ENCODE data around the gene RBM26.
A peak's percentile ranks its signal among the peaks of the same experiment; 100 is the strongest.

RBM26 gene

DNA sequence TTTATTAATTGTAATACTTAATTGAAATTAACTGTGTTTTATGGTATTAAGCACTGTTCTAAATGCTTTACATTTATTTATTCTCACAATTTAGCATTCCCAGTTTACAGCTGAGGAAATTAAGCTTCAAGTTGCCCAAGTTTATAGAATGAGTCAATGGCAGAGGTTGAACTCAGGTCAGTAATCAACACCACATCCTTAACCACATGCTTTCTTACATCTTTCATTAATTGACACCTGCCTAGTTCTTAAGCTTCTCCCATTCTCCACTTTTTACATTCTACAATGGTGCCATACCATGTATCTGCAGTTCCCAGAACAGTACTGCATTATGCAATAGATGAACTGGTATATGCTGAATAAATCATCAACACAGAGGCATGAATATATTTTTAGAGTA, 11.7 kb upstream of the RBM26 start:
- no peak for DNase-seq

DNA sequence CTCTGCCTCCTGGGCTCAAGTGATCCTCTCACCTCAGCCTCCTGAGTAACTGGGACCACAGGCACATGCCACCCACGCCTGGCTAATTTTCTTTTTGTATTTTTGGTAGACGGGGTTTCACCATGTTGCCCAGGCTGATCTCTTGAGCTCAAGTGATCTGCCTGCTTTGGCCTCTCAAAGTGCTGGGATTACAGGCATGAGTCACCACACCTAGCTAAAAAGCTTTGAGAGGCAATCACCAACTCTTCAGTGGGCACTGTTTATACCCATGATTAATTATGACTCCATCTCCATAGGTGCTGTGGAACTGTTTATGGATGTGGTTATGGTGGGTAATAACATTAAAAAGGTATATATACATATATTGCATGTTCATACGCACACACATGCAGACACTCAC, 7.5 kb upstream of the RBM26 start:
- no peak for DNase-seq

GRCh38 chr13:79409828-79410227, 3.8 kb upstream of the RBM26 start:
- no peak for DNase-seq

GRCh38 chr13:79407349-79407979, 1.4 kb upstream of the RBM26 start:
- no peak for DNase-seq

GRCh38 chr13:79406597-79406908, 498 bp upstream of the RBM26 start:
- no peak for DNase-seq

GRCh38 chr13:79405501-79405830, 589 bp downstream of the RBM26 start:
- no peak for DNase-seq

DNA sequence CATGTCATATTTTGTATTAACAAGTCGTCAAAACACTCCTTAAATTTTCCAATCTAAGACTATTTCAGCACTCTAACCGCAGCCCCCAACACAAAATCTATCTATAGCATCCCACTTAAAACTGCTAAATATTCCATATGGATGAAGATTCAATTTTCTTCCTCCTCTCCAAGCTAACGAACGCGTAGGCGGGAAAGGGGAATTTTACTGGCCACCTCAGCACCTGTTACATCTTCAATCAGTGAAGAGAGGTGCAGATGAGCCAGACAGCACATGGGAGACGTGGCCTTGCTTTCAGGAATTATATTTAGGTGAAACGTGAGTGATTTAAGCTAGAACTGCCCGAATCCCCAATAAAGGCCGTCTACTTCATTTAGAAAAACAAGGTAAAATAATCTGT, 1.1 kb downstream of the RBM26 start:
- DNase-seq, result no peak

- no peak for DNase-seq
Observed at GRCh38 chr13:79404361-79404760, 1.7 kb downstream of the RBM26 start.

GRCh38 chr13:79403113-79403512, 2.9 kb downstream of the RBM26 start:
- no peak for DNase-seq

- DNase-seq, result no peak
Observed at GRCh38 chr13:79402679-79403078, 3.4 kb downstream of the RBM26 start.

- DNase-seq, result no peak
Observed at GRCh38 chr13:79402074-79402635, 3.9 kb downstream of the RBM26 start.

DNA sequence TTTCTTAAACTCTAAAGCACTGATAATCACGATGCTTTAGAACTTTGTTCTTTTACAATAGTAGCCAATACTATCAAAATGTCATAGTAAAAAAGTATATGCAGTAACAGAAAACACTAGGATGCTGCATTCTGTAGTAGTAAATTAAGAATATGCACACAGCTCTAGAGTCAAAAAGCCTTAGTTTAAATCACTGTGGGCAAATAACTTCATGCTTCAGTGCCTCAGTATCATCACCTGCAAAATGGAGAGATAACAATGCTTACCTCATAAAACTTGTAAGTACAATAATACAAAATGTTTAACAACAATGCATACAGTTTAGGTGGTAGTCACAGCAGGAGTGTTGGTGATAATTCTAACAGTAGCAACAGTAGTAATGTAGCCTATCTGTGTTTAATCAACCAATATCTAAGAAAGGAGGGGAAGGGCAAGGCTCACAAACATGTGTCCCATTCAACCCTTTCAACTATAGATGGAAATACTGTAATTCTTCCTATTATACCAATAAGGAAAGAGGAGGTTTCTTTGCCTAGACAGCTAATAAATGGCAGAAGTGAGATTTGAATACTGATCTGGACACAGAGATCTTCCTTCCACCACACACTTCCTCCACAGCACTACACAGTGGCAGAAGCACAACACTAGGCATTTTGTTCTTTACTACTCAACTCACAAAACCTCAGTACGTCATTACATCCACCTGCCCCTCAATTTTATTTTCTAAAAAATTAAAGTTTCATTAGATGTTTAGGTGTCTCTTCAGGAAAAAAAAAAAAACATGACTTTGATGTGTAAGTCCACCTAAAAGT, 4.6 kb downstream of the RBM26 start:
- peak; percentile 25 for DNase-seq

DNA sequence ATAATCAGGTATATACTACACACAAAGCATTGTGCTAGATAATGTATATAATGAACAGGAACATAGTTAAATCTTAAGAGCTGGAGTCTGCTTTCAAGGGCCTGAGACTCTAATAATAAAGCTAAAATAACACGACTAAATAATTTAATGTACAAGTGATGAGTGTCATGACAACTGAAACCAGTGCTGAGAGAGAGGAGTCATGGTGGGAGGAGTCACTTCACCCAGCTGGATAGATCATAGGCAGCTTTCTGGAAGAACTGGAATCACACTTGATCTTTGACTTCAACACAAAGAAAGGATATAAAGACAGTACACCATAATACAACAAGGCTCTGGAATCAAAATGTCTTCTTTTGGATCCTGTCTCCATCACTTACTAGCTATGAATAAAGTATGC, 7.1 kb downstream of the RBM26 start:
- no peak for DNase-seq

- no peak for DNase-seq
Observed at GRCh38 chr13:79398127-79398526, 7.9 kb downstream of the RBM26 start.

DNA sequence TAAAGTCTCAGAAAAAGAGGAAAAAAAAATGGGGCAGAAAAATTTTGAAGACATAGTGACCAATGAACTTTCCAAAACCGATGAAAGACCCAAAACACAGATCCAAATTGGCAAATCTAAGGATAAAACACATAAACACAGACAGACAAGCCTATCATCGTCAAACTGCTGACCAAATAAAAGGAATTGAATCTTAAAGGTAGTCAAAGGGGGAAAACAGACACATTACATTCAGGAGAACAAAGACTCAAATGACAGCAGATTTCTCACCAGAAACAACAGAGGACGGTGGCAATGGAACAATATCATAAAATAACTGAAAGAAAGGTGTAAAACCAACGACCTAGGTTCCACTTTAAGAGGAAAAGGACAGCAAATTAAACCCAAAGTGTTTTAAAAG, 10.2 kb downstream of the RBM26 start:
- DNase-seq, result no peak

DNA sequence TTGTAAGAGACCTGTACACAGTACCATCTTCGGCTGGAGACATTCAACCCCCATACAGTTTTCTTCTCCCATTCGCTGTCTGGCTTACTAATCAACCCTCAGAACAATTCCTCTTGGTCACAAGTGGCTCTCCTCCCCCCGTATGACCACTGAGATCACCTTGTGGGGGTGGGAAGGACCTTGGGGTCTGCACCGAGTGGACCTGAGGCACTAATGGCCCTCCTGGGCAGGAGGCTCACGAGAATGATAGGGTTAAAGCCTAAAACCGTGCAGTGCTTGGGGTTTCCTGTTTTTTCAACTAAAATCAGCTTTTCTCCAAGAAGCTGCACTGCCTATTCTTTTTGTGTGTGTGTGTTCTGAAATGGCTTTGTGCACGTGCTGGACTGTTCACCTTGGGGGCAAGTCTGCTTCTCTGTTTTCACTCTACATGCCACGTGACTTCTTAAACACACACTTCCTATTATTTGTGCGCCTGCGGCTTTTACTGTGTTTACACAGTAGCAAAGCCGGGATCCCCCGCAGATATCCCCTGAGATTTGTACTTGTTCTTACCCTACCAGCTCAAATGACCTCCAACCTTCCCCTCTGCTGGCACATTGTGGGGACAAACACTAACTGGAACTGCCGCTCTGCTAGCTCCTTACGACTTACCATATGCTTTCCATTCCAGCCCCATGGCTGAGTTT, 12.3 kb downstream of the RBM26 start:
- peak; percentile 49 for DNase-seq

DNA sequence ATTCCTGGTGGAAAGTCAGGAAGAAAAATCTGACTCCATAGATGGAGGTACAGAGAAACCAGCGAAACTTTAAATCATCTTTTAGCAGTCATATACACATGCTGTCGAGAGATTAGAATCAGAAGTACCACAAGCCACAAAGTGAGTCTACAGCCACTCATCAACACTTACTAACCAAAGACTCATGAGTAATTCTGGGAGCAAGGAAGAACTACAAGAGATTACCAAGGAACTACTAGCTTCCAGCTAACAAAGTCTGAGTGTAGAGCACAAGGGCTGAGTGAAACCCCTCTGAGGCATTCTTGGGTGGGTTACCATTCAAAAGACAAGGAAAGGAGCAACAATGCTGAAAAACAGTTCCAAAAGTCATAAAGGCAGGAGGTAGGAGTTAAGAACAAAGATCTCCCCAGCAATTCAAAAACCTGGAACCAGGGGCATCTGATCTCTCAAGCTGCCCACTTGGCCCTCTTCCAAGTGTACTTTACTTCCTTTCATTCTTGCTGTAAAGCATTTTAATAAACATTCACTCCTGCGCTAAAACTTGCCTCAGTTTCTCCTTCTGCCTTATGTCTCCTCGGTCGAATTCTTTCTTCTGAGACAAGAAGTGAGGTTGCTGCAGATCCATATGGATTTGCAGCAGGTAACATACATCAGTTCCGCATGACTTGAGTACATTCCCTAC, 13.0 kb downstream of the RBM26 start:
- DNase-seq, result peak; percentile 42

DNA sequence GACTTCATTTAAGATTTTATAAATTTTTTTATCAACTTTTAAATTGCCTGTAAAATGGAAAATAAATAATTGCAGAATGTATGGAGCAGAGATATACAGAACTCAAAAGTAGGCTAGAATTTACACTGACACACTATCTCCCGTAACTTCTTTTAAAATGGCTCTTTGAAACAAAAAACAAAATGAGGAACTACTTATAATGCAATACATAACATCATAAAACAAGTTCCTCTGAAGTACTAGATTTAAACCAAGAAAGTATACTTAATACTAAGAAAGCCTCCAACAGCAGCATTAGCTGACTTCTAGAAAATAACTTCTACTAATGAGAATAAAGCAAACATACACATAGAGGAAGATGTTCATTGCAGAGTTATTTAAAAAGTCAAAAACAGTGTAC, 17.0 kb downstream of the RBM26 start:
- DNase-seq, result no peak

DNA sequence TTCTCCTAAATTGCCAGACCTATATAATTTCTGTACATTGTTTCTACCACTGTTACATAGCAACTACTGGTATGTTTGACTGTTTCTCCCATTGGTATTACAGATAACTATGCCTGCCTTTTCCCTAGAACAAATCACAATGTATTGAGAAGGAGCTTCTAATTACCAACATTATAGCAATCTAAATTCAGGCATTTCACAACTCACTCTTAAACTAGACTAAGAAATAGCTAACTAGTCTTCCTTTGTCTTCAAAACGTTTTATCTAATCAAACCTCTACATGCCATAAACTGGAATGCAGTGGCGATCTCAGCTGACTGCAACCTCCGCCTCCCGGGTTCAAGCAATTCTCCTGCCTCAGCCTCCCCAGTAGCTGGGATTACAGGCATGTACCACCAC, 18.2 kb downstream of the RBM26 start:
- no peak for DNase-seq

DNA sequence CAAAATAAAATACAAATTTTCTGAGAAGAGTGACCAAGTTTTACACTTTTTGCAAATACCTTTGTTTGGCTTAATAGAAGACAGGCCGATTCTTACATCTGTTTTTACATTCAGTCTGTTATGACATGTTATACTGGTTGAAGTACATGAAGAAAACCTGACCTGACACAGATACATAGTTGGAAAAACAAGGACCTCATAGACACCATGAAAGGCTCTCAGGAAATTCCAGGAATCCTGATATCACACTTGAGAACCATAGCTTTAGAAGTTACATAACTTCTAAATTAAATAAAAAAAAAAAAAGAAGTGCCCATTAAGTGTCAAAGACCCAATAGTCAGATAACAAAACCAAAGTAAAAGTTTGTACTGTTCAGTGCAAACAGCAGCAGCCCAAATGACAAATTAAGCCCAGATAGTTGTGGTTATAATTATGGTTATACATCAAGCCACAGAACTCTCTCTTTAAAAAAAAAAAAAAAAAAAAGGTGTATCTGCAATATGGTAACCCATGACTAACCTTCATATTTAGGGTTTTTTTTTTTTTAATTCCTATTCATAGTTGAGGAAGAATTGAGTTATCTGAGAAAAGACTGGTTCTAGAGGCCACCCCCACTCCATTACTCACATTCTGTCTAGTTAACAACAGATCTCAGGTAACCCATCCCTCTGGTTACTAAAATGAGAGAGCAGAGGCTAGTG, 19.8 kb downstream of the RBM26 start:
- DNase-seq, result peak; percentile 39

- DNase-seq, result peak; percentile 23
Observed at GRCh38 chr13:79385694-79386093, 20.4 kb downstream of the RBM26 start.

- DNase-seq, result no peak
Observed at GRCh38 chr13:79384022-79384610, 21.9 kb downstream of the RBM26 start.
